ENCODE data around the gene SPOCK1.

The SPOCK1 gene

GRCh38 chr5:137292461-137293027 lies 206.6 kb downstream of the SPOCK1 start:
- DNase-seq (ENCODE audit: low spot score), result no peak

- no peak for DNase-seq (ENCODE audit: low spot score)
These were observed 207.7 kb downstream of the SPOCK1 start for GRCh38 chr5:137291436-137291835.

- no peak for DNase-seq (ENCODE audit: low spot score)
These were observed 208.1 kb downstream of the SPOCK1 start for GRCh38 chr5:137291031-137291430.

- no peak for DNase-seq (ENCODE audit: low spot score)
These were observed 208.8 kb downstream of the SPOCK1 start for GRCh38 chr5:137290373-137290772.

- no peak for DNase-seq (ENCODE audit: low spot score)
These were observed 209.3 kb downstream of the SPOCK1 start for GRCh38 chr5:137289856-137290255.

- no peak for DNase-seq (ENCODE audit: low spot score)
These were observed 211.6 kb downstream of the SPOCK1 start for GRCh38 chr5:137287569-137287968.

- DNase-seq (ENCODE audit: low spot score), result no peak
These were observed 213.0 kb downstream of the SPOCK1 start for GRCh38 chr5:137286025-137286610.

- no peak for DNase-seq (ENCODE audit: low spot score)
These were observed 215.3 kb downstream of the SPOCK1 start for GRCh38 chr5:137283801-137284200.

GRCh38 chr5:137282216-137282615 lies 216.9 kb downstream of the SPOCK1 start:
- no peak for DNase-seq (ENCODE audit: low spot score)

- no peak for DNase-seq (ENCODE audit: low spot score)
These were observed 217.9 kb downstream of the SPOCK1 start for GRCh38 chr5:137281201-137281600.

- DNase-seq (ENCODE audit: low spot score), result no peak
These were observed 218.5 kb downstream of the SPOCK1 start for GRCh38 chr5:137280656-137281055.

- no peak for DNase-seq (ENCODE audit: low spot score)
These were observed 219.4 kb downstream of the SPOCK1 start for GRCh38 chr5:137279521-137280231.

GRCh38 chr5:137278476-137278875 lies 220.7 kb downstream of the SPOCK1 start:
- DNase-seq (ENCODE audit: low spot score), result no peak

- no peak for DNase-seq (ENCODE audit: low spot score)
These were observed 224.0 kb downstream of the SPOCK1 start for GRCh38 chr5:137275083-137275482.

- no peak for DNase-seq (ENCODE audit: low spot score)
These were observed 225.6 kb downstream of the SPOCK1 start for GRCh38 chr5:137273511-137273910.

- DNase-seq (ENCODE audit: low spot score), result no peak
These were observed 226.3 kb downstream of the SPOCK1 start for GRCh38 chr5:137272831-137273230.

- no peak for DNase-seq (ENCODE audit: low spot score)
These were observed 229.2 kb downstream of the SPOCK1 start for GRCh38 chr5:137269946-137270345.

- no peak for DNase-seq (ENCODE audit: low spot score)
These were observed 229.9 kb downstream of the SPOCK1 start for GRCh38 chr5:137269274-137269673.

- no peak for DNase-seq (ENCODE audit: low spot score)
These were observed 230.5 kb downstream of the SPOCK1 start for GRCh38 chr5:137268646-137269045.

GRCh38 chr5:137266186-137266585 lies 232.9 kb downstream of the SPOCK1 start:
- DNase-seq (ENCODE audit: low spot score), result no peak

- no peak for DNase-seq (ENCODE audit: low spot score)
These were observed 233.7 kb downstream of the SPOCK1 start for GRCh38 chr5:137265457-137265856.

- no peak for DNase-seq (ENCODE audit: low spot score)
These were observed 234.6 kb downstream of the SPOCK1 start for GRCh38 chr5:137264573-137264972.

- no peak for DNase-seq (ENCODE audit: low spot score)
These were observed 235.1 kb downstream of the SPOCK1 start for GRCh38 chr5:137264041-137264440.
